Measurements from ENCODE around the gene CTLA4. TPM values are rescaled to one million over a fixed set of nuclear protein-coding genes. Genes with fewer than 3 reads are reported as not detected.

CTLA4 gene
- total RNA-seq, 6 experiments from 2014 or later: not detected

DNA sequence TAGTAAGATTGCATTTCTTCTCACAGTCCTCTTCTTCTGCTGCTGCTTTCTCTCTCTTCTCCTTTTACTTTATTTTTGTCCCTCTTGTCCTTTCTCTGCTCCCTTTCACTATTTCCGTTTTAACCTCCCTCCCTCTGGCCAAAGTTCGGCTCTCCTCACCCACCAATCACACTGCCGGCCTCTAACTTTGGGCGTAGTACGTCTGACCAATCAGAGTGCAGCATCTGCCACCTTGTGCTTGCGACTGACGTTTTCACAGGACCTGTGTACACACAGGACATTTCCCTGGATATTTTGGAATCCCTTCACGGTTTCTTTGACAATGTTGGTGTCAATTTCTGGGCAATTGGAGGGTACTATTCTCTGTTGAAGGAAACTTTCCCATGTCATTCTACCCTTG, 46.4 kb downstream of the CTLA4 start:
- Histone ChIP-seq H3K4me3 (no peak overlapping the region), H3K36me3 (no peaks in the 10 kb centered on the region), H3K4me1 (peaks cover 0 to 1% (median 0%) of the 10 kb centered on the region in 4 donors), H3K27ac (no peak overlapping the region), H3K27me3 (no peaks in the 10 kb centered on the region), H3K9me3 (no peaks in the 10 kb centered on the region)
- DNase-seq (no peak), ATAC-seq (peak in 1 of 4 donors; percentile 52)
- TF ChIP-seq, protein P1, sequence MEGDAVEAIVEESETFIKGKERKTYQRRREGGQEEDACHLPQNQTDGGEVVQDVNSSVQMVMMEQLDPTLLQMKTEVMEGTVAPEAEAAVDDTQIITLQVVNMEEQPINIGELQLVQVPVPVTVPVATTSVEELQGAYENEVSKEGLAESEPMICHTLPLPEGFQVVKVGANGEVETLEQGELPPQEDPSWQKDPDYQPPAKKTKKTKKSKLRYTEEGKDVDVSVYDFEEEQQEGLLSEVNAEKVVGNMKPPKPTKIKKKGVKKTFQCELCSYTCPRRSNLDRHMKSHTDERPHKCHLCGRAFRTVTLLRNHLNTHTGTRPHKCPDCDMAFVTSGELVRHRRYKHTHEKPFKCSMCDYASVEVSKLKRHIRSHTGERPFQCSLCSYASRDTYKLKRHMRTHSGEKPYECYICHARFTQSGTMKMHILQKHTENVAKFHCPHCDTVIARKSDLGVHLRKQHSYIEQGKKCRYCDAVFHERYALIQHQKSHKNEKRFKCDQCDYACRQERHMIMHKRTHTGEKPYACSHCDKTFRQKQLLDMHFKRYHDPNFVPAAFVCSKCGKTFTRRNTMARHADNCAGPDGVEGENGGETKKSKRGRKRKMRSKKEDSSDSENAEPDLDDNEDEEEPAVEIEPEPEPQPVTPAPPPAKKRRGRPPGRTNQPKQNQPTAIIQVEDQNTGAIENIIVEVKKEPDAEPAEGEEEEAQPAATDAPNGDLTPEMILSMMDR (IDR thresholded peaks at IDR 0.05): no peak
- TF ChIP-seq POLR2A (IDR thresholded peaks at IDR 0.05): no peak
- intact Hi-C loops (cut with DNase I): no loop called here
- WGBS (ENCODE audit: insufficient coverage, low coverage, low lambda C conversion rate, missing lambda C conversion rate): 66% methylated on average over 7 of the region's 8 CpGs

DNA sequence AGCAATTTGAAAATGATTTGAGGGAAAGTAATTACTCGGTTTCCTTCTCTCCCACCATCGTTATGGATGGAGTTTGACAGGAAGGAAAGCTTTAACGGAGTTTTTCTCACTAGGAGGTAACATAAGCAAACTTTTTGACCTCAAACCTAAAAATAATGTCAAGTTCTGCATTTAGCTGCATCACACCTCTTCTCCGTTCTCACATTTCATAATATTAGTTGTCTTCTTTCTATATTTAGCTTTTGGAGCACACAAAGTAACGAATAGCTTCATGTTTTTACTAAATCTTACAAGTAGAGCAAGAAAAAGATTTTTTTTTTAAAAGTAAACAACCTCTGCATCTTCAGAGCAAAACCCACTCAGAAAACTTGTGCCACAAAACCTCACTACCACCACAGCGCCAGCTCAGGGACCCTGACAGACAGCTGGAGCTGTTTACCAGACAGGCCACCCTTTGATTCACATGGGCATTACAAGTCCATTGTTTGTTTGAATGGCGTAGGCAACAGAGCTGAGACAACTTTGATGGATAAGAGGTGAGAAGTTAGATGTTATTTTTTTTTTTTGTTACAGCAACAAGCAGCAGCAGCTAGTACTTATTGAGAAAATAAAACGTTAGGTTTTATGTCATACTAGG, 47.1 kb downstream of the CTLA4 start:
- no peaks in the 10 kb centered on the region for H3K9me3 ChIP-seq
- no peaks in the 10 kb centered on the region for H3K27me3 ChIP-seq
- ATAC-seq: no peak
- 53% methylated on average over 8 of the region's 8 CpGs for WGBS (ENCODE audit: insufficient coverage, low coverage, low lambda C conversion rate, missing lambda C conversion rate)
- no peak overlapping the region for H3K27ac ChIP-seq
- no peak for TF ChIP-seq POLR2A (IDR thresholded peaks at IDR 0.05)
- TF ChIP-seq, protein P1 (IDR thresholded peaks at IDR 0.05): no peak
- H3K4me1 ChIP-seq: no peaks in the 10 kb centered on the region
- DNase-seq: no peak
- no peaks in the 10 kb centered on the region for H3K36me3 ChIP-seq
- H3K4me3 ChIP-seq: no peak overlapping the region
- intact Hi-C loops (cut with DNase I): no loop called here

DNA sequence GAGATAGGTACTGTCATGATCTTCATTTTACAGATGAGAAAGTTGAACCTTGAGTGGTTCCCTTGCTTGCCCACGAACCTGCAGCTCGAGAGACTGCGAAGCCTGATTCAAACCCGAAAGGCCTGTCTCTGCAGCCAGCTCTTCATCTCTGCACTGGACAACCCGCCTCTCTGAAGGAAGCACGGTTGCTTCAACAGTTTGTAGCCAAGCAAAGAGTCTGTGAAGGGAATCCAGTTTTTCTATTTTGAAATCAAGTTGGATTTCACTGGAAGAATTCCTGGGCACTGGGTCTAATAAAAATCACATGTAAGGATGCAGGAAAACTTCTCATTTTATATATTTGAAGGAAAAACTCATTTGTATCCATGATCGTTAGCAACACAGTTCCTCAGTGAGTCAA, 47.7 kb downstream of the CTLA4 start:
- 74% methylated on average over 2 of the region's 7 CpGs for WGBS (ENCODE audit: insufficient coverage, low coverage, low lambda C conversion rate, missing lambda C conversion rate)
- intact Hi-C loops (cut with DNase I): no loop called here
- TF ChIP-seq, protein P1 (IDR thresholded peaks at IDR 0.05): no peak
- no peak for TF ChIP-seq POLR2A (IDR thresholded peaks at IDR 0.05)
- Histone ChIP-seq H3K36me3 (no peaks in the 10 kb centered on the region), H3K4me3 (no peak overlapping the region), H3K27ac (no peak overlapping the region), H3K9me3 (no peaks in the 10 kb centered on the region), H3K4me1 (no peaks in the 10 kb centered on the region), H3K27me3 (no peaks in the 10 kb centered on the region)
- ATAC-seq (no peak), DNase-seq (no peak)

DNA sequence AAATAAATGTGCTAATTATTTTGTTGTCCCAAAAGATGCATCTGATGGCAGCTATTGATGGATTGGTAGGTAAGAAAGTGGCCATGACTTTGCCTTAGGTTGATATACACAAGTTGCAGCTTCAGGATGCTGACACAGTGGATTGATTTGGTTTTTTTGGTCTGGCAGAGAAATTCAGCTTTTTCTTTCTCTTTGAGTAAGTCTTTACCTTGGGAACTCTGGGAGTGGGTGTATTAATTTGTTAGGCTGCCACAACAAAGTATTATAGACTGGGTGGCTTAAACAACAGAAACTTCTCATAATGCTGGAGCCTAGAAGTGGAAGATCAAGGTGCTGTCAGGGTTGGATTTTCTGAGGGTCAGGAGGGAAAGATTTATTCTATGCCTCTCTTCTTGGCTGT, 49.2 kb downstream of the CTLA4 start:
- H3K27me3 ChIP-seq: no peaks in the 10 kb centered on the region
- no peak overlapping the region for H3K27ac ChIP-seq
- intact Hi-C loops (cut with DNase I): no loop called here
- no peaks in the 10 kb centered on the region for H3K9me3 ChIP-seq
- DNase-seq: no peak
- H3K4me1 ChIP-seq: no peaks in the 10 kb centered on the region
- TF ChIP-seq POLR2A (IDR thresholded peaks at IDR 0.05): no peak
- TF ChIP-seq, protein P1 (IDR thresholded peaks at IDR 0.05): no peak
- H3K4me3 ChIP-seq: no peak overlapping the region
- H3K36me3 ChIP-seq: no peaks in the 10 kb centered on the region
- ATAC-seq: no peak

DNA sequence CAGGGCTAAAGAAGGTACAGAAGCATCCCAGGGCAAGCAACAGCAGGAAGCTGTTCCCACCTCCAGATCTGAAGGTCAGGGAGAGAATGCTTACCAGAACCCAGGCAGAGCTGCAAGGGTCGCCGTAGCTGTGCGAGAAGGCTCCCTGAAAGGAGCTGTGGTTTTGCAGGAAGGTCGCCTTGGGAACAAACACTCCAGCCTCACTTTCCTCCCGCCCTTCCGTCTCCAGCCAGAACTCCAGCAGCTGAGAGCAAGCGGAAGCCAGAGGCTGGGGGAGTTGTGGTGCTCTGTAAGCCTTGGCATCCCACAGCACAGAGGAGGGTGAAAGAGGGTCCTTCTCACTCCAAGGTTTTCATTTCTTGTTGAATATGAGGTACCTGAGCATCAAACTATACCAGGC, 50.7 kb downstream of the CTLA4 start:
- WGBS (ENCODE audit: insufficient coverage, low coverage, low lambda C conversion rate, missing lambda C conversion rate): 20% methylated on average over 1 of the region's 7 CpGs

More for the DNA sequence above, 50.7 kb downstream of the CTLA4 start:
- H3K27ac ChIP-seq: no peak overlapping the region
- H3K4me3 ChIP-seq: no peak overlapping the region
- H3K36me3 ChIP-seq: no peaks in the 10 kb centered on the region
- TF ChIP-seq POLR2A (IDR thresholded peaks at IDR 0.05): no peak
- TF ChIP-seq, protein P1 (IDR thresholded peaks at IDR 0.05): no peak
- DNase-seq: no peak
- H3K27me3 ChIP-seq: no peaks in the 10 kb centered on the region
- H3K9me3 ChIP-seq: no peaks in the 10 kb centered on the region
- peak in 1 of 4 donors; percentile 21 for ATAC-seq
- no peaks in the 10 kb centered on the region for H3K4me1 ChIP-seq
- intact Hi-C loops (cut with DNase I): no loop called here
